Measurements from ENCODE around the gene RFK.

The RFK gene

GRCh38 chr9:76354221-76354620 is 40.0 kb downstream of the RFK start:
- Histone ChIP-seq H3K27ac (ENCODE audit: low read depth, low read length) (no peak overlapping the region), H3K27me3 (ENCODE audit: insufficient read depth, low read length) (peaks cover 22% of the 10 kb centered on the region), H3K4me1 (ENCODE audit: control insufficient read depth, insufficient read depth, low read length, unreplicated experiment) (no peaks in the 10 kb centered on the region), H3K4me3 (ENCODE audit: low read depth, low read length) (no peak overlapping the region), H2AFZ (ENCODE audit: low read length, unreplicated experiment) (no peak overlapping the region), H3K36me3 (ENCODE audit: insufficient read depth, low read length) (no peaks in the 10 kb centered on the region), H3K79me2 (ENCODE audit: control insufficient read depth, insufficient read depth, low read length, unreplicated experiment) (no peaks in the 10 kb centered on the region)

- no peaks in the 10 kb centered on the region for H3K4me1 ChIP-seq (ENCODE audit: control insufficient read depth, insufficient read depth, low read length, unreplicated experiment)
- no peak overlapping the region for H2AFZ ChIP-seq (ENCODE audit: low read length, unreplicated experiment)
- no peaks in the 10 kb centered on the region for H3K79me2 ChIP-seq (ENCODE audit: control insufficient read depth, insufficient read depth, low read length, unreplicated experiment)
- H3K27me3 ChIP-seq (ENCODE audit: insufficient read depth, low read length): peaks cover 18% of the 10 kb centered on the region
- H3K4me3 ChIP-seq (ENCODE audit: low read depth, low read length): no peak overlapping the region
- no peaks in the 10 kb centered on the region for H3K36me3 ChIP-seq (ENCODE audit: insufficient read depth, low read length)
- H3K27ac ChIP-seq (ENCODE audit: low read depth, low read length): no peak overlapping the region
Observed at GRCh38 chr9:76353280-76353679, 40.9 kb downstream of the RFK start.

- no peaks in the 10 kb centered on the region for H3K36me3 ChIP-seq (ENCODE audit: insufficient read depth, low read length)
- no peak overlapping the region for H3K4me3 ChIP-seq (ENCODE audit: low read depth, low read length)
- no peaks in the 10 kb centered on the region for H3K79me2 ChIP-seq (ENCODE audit: control insufficient read depth, insufficient read depth, low read length, unreplicated experiment)
- H3K4me1 ChIP-seq (ENCODE audit: control insufficient read depth, insufficient read depth, low read length, unreplicated experiment): no peaks in the 10 kb centered on the region
- H3K27me3 ChIP-seq (ENCODE audit: insufficient read depth, low read length): peaks cover 22% of the 10 kb centered on the region
- no peak overlapping the region for H2AFZ ChIP-seq (ENCODE audit: low read length, unreplicated experiment)
- H3K27ac ChIP-seq (ENCODE audit: low read depth, low read length): no peak overlapping the region
Observed at GRCh38 chr9:76352026-76352620, 42.1 kb downstream of the RFK start.

- Histone ChIP-seq H3K79me2 (ENCODE audit: control insufficient read depth, insufficient read depth, low read length, unreplicated experiment) (no peaks in the 10 kb centered on the region), H3K27me3 (ENCODE audit: insufficient read depth, low read length) (peaks cover 24% of the 10 kb centered on the region), H2AFZ (ENCODE audit: low read length, unreplicated experiment) (no peak overlapping the region), H3K27ac (ENCODE audit: low read depth, low read length) (no peak overlapping the region), H3K4me3 (ENCODE audit: low read depth, low read length) (no peak overlapping the region), H3K4me1 (ENCODE audit: control insufficient read depth, insufficient read depth, low read length, unreplicated experiment) (no peaks in the 10 kb centered on the region), H3K36me3 (ENCODE audit: insufficient read depth, low read length) (no peaks in the 10 kb centered on the region)
Observed at GRCh38 chr9:76351006-76351405, 43.2 kb downstream of the RFK start.

- Histone ChIP-seq H2AFZ (ENCODE audit: low read length, unreplicated experiment) (no peak overlapping the region), H3K36me3 (ENCODE audit: insufficient read depth, low read length) (no peaks in the 10 kb centered on the region), H3K27ac (ENCODE audit: low read depth, low read length) (no peak overlapping the region), H3K79me2 (ENCODE audit: control insufficient read depth, insufficient read depth, low read length, unreplicated experiment) (no peaks in the 10 kb centered on the region), H3K4me1 (ENCODE audit: control insufficient read depth, insufficient read depth, low read length, unreplicated experiment) (no peaks in the 10 kb centered on the region), H3K27me3 (ENCODE audit: insufficient read depth, low read length) (peaks cover 24% of the 10 kb centered on the region), H3K4me3 (ENCODE audit: low read depth, low read length) (no peak overlapping the region)
Observed at GRCh38 chr9:76349865-76350264, 44.4 kb downstream of the RFK start.

GRCh38 chr9:76342858-76343257 is 51.4 kb downstream of the RFK start:
- Histone ChIP-seq H3K27me3 (ENCODE audit: insufficient read depth, low read length) (peaks cover 17% of the 10 kb centered on the region), H2AFZ (ENCODE audit: low read length, unreplicated experiment) (no peak overlapping the region), H3K36me3 (ENCODE audit: insufficient read depth, low read length) (no peaks in the 10 kb centered on the region), H3K27ac (ENCODE audit: low read depth, low read length) (no peak overlapping the region), H3K4me3 (ENCODE audit: low read depth, low read length) (no peak overlapping the region), H3K79me2 (ENCODE audit: control insufficient read depth, insufficient read depth, low read length, unreplicated experiment) (no peaks in the 10 kb centered on the region), H3K4me1 (ENCODE audit: control insufficient read depth, insufficient read depth, low read length, unreplicated experiment) (no peaks in the 10 kb centered on the region)

- no peaks in the 10 kb centered on the region for H3K36me3 ChIP-seq (ENCODE audit: insufficient read depth, low read length)
- H3K79me2 ChIP-seq (ENCODE audit: control insufficient read depth, insufficient read depth, low read length, unreplicated experiment): no peaks in the 10 kb centered on the region
- H3K4me1 ChIP-seq (ENCODE audit: control insufficient read depth, insufficient read depth, low read length, unreplicated experiment): no peaks in the 10 kb centered on the region
- no peak overlapping the region for H2AFZ ChIP-seq (ENCODE audit: low read length, unreplicated experiment)
- peaks cover 14% of the 10 kb centered on the region for H3K27me3 ChIP-seq (ENCODE audit: insufficient read depth, low read length)
- H3K27ac ChIP-seq (ENCODE audit: low read depth, low read length): no peak overlapping the region
- H3K4me3 ChIP-seq (ENCODE audit: low read depth, low read length): no peak overlapping the region
Observed at GRCh38 chr9:76342201-76342600, 52.0 kb downstream of the RFK start.

- Histone ChIP-seq H3K4me3 (ENCODE audit: low read depth, low read length) (no peak overlapping the region), H3K27me3 (ENCODE audit: insufficient read depth, low read length) (peaks cover 12% of the 10 kb centered on the region), H3K27ac (ENCODE audit: low read depth, low read length) (no peak overlapping the region), H2AFZ (ENCODE audit: low read length, unreplicated experiment) (no peak overlapping the region), H3K4me1 (ENCODE audit: control insufficient read depth, insufficient read depth, low read length, unreplicated experiment) (no peaks in the 10 kb centered on the region), H3K79me2 (ENCODE audit: control insufficient read depth, insufficient read depth, low read length, unreplicated experiment) (no peaks in the 10 kb centered on the region), H3K36me3 (ENCODE audit: insufficient read depth, low read length) (no peaks in the 10 kb centered on the region)
Observed at GRCh38 chr9:76341616-76342015, 52.6 kb downstream of the RFK start.

GRCh38 chr9:76338418-76338817 is 55.8 kb downstream of the RFK start:
- Histone ChIP-seq H3K79me2 (ENCODE audit: control insufficient read depth, insufficient read depth, low read length, unreplicated experiment) (no peaks in the 10 kb centered on the region), H3K27ac (ENCODE audit: low read depth, low read length) (no peak overlapping the region), H3K27me3 (ENCODE audit: insufficient read depth, low read length) (peaks cover 38% of the 10 kb centered on the region), H3K36me3 (ENCODE audit: insufficient read depth, low read length) (no peaks in the 10 kb centered on the region), H2AFZ (ENCODE audit: low read length, unreplicated experiment) (no peak overlapping the region), H3K4me1 (ENCODE audit: control insufficient read depth, insufficient read depth, low read length, unreplicated experiment) (no peaks in the 10 kb centered on the region), H3K4me3 (ENCODE audit: low read depth, low read length) (no peak overlapping the region)

GRCh38 chr9:76336027-76336426 is 58.2 kb downstream of the RFK start:
- H3K4me3 ChIP-seq (ENCODE audit: low read depth, low read length): no peak overlapping the region
- H3K36me3 ChIP-seq (ENCODE audit: insufficient read depth, low read length): no peaks in the 10 kb centered on the region
- no peaks in the 10 kb centered on the region for H3K79me2 ChIP-seq (ENCODE audit: control insufficient read depth, insufficient read depth, low read length, unreplicated experiment)
- no peaks in the 10 kb centered on the region for H3K4me1 ChIP-seq (ENCODE audit: control insufficient read depth, insufficient read depth, low read length, unreplicated experiment)
- no peak overlapping the region for H2AFZ ChIP-seq (ENCODE audit: low read length, unreplicated experiment)
- H3K27me3 ChIP-seq (ENCODE audit: insufficient read depth, low read length): peaks cover 53% of the 10 kb centered on the region
- H3K27ac ChIP-seq (ENCODE audit: low read depth, low read length): no peak overlapping the region
